Activated CD4-positive, alpha-beta T cell treated with anti-CD3 and anti-CD28 coated beads, Interleukin-10, Interleukin-2, amounts not matched to agents 100 ng/mL and 50 ng/mL, durations not matched to agents 16 hours and 8 hours (primary cell): ENCODE data around the gene RFC4.

Experiments
- DNase-seq: peaks from one replicate; pipeline ENCODE4 v3.0.0-alpha.2; 2020

RFC4 gene

DNA sequence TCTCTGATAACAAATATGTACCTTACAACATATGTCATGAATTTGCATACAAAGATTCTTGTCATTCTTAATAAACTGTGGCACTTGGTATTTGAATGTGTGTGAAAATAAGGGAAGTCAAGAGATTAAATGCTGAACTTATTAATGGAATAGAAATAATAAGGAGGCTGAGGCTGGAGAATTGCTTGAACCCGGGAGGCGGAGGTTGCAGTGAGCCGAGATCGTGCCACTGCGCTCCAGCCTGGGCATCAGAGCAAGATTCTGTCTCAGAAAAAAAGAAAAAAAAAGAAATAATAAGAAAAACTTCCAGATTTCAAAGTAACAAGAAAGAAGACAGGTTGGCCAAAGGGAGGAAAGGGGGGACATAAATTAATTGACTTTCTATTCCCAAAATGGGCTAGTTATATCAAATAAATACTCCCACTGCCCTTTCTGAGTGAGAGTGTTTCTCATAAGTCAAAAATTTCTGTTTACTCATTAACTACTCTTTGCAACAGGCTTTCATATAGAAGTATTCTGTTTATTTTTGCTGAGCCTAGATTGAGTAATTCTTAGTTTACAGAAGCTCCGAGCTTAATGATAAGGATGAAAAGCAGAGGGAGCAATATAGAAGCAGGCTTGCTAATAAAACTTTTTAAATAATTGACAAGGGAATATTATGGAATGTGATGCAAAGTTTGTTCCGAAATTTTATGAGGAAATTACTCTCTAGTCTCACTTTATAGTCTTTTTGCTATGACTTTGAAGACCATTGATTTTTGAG, 63.5 kb downstream of the RFC4 start:
- DNase-seq = no peak
